GM18868 (cell line): Measurements from ENCODE around the gene MAP3K4.
"Not testable (repeated sequence)": the region's sequence is repeated elsewhere in the genome, so short reads cannot be mapped to it uniquely, and the experiment has no call there.

Source experiments
- ATAC-seq: cut with Tn5 transposase; IDR thresholded peaks from one replicate; pipeline ENCODE4 v1.9.1; 2021; ENCODE audit warnings: mild to moderate bottlenecking, moderate library complexity; ENCODE audit not compliant: unreplicated experiment

MAP3K4 gene

GRCh38 chr6:160967351-160967750, 24.2 kb upstream of the MAP3K4 start:
- no peak for ATAC-seq

DNA sequence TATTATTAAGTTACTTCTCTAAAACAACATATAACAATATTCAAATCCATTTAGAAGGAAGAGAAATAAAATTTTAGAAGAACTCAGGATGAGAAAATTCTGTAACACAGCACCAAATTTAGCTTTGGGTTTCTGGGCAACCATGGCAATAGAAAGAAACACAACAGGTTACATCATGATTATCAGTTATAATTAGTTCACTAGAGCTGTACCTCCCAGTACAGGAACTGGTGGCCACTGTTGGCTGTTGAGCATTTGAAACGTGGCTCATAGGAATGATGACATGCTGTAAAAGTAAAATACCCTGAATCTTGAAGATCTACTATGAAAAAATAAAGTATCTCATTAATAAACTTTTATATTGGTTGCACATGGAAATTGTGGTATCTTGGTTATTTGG, 23.7 kb upstream of the MAP3K4 start:
- no peak for ATAC-seq

- ATAC-seq: no peak
Observed at GRCh38 chr6:160971171-160971570, 20.4 kb upstream of the MAP3K4 start.

DNA sequence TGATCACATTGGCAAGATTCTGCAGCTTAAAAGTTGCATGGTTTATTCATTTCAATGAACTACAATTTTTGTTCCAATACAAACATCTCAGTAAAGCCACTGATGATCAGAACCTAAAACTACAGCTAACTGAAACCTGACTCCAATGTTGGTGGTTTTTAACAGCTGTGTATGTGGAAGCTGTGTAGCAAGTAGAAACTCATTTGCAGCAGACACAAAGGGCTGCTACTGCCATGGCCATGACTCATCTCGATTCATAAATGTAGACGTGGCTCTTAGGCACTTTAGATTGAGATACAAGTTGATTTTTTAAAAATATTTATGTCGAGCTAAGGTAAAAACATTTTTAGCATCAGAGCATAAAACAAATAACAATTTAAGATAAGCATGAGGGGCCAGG, 19.5 kb upstream of the MAP3K4 start:
- peak; percentile 80 for ATAC-seq

- ATAC-seq: not testable (repeated sequence)
Observed at GRCh38 chr6:160972594-160972993, 19.0 kb upstream of the MAP3K4 start.

- ATAC-seq: no peak
Observed at GRCh38 chr6:160973311-160974250, 18.0 kb upstream of the MAP3K4 start.

- no peak for ATAC-seq
Observed at GRCh38 chr6:160974304-160974771, 17.2 kb upstream of the MAP3K4 start.

- no peak for ATAC-seq
Observed at GRCh38 chr6:160975162-160975561, 16.4 kb upstream of the MAP3K4 start.

DNA sequence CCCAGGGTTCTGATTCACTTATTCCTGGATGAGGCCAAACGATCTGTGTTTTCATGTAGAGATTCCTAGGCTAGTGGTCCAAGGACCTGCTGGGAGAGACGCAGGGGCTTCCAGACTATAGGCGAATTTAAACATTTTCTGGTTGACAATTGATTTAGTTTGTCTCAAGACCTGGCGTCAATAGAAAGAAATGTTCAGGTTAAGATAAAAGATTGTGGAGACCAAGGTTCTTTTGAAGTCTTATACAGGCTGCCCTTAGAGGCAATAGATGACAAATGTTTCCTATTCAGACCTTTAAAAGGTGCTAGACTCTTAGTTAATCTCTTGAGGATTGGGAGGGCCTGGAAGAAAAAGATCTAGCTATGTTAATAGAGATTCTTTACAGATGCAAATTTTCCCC, 15.6 kb upstream of the MAP3K4 start:
- not testable (repeated sequence) for ATAC-seq

- no peak for ATAC-seq
Observed at GRCh38 chr6:160978141-160978901, 13.2 kb upstream of the MAP3K4 start.

DNA sequence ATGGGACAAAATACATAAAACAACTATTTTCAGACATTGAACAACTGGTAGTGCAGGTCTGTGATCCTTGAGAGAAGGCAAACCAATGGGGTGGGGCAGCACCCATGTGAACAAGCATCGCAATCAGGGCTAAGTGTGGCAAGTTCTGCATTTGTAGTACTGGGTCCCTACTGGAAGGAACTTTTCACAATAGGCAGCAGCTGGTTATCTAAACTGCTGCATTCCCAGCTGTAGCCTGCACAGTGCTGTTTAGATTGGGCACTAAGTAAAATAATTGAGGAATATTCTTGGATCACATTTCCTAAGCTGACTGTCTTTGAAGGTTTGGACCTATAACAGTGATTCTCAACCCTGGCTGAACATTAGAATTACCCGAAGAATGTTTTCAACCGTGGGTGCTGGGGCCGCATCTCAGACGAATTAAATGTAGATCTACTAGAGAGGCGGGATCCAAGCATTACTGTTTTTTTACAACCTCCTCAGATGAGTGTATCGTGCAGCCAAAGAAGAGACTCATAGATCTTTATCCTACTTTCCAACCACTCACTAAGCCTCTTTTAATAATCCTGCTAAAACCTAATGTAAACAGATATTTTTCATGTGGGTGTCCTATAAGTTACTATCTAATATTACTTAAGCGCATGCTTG, 12.4 kb upstream of the MAP3K4 start:
- no peak for ATAC-seq

DNA sequence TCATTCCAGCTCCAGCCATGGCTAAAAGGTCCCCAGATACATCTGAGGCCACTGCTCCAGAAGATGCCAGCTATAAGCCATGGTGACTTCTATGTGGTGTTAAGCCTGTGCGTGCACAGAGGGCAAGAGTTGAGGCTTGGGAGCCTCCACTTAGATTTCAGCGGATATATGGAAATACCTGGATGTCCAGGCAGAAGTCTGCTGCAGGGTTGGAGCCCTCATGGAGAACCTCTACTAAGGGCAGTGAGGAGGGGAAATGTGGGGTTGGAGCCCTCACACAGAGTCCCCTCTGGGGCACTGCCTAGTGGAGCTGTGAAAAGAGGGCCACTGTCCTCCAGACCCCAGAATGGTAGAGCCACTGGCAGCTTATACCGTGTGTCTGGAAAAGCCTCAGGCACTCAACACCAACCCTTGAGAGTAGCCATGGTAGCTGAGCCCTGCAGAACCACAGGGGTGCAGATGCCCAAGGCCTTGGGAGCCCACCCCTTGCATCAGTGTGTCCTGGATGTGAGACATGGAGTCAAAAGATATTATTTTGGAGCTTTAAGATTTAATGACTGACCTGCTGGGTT, 8.1 kb upstream of the MAP3K4 start:
- ATAC-seq: not testable (repeated sequence)

GRCh38 chr6:160986851-160987250, 4.7 kb upstream of the MAP3K4 start:
- no peak for ATAC-seq

GRCh38 chr6:160987265-160987664, 4.3 kb upstream of the MAP3K4 start:
- ATAC-seq: no peak

DNA sequence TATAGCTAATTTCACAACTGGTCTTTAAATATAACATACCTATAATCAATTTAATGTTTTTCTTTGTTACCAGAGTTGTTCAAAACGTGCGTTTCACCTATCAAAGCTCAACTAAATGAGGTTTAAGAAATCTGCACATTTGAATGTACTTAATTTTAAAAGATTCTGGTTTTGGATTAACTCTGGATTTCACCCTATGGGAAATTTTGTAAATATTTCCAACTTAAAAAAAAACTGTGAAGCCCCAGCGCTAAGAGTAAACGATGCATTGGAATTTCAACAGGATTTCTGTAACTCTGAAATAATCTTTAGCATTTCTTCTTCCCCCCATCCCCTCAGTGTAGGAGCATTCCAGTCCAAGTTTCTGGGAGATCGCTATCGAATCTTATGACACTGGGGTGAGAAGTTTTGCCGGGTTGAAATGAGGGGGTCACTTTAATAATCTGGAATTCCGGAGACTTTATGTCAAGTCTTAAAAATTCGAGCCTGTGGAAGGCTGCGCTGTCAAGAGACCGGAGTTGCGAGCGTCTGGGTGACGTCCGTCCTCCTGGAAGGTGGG, 643 bp upstream of the MAP3K4 start:
- ATAC-seq: no peak

- ATAC-seq: peak; percentile 46
Observed at GRCh38 chr6:160992061-160992979, 751 bp downstream of the MAP3K4 start.

- no peak for ATAC-seq
Observed at GRCh38 chr6:160992980-160993314, 1.4 kb downstream of the MAP3K4 start.

GRCh38 chr6:160995271-160995670, 3.7 kb downstream of the MAP3K4 start:
- no peak for ATAC-seq

DNA sequence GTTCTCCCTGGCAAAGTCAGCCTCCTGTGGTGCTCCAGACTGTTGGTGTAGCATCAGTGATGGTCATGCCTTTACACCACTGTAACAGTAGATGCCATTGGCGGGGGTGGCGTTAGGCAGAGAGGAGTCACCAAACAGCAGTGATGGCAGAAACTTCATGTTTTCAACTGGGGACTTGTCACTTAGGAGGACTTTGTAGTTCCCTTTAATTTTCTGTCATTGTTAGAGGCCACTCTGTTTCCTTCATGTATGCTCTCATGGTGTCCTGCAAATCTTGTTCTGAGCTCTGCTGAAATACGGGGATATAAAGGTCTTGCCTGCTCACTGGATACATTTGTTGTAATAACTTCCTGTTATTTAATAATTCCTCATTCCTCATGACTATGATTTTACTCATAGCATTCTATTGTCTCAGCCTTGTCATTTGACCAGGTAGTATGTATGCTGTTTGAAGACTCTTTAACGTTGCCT, 4.6 kb downstream of the MAP3K4 start:
- no peak for ATAC-seq

- ATAC-seq: no peak
Observed at GRCh38 chr6:160998217-160998616, 6.6 kb downstream of the MAP3K4 start.
